Spleen (tissue), 11 donors: Measurements from ENCODE around the gene MME. TPM values are rescaled to one million over a fixed set of nuclear protein-coding genes. Genes with fewer than 3 reads are reported as not detected.
A peak's percentile ranks its signal among the peaks of the same experiment; 100 is the strongest.

Experiments used
- DNase-seq: peaks from one replicate; pipeline ENCODE4 v3.0.0-alpha.2; 2020
- H3K27ac ChIP-seq, 8 donors: fragments of 200-600 bp; sonication (generic) in 7 of 8; 1 replicate in 4 of 8; 2 replicates in 4 of 8; pipeline versions ENCODE4 v1.5.0 to v1.8.0; 2016 to 2021; ENCODE audit warnings: inconsistent platforms in 4 of 8, mild to moderate bottlenecking in 4 of 8, moderate library complexity in 1 of 8
- H3K27me3 ChIP-seq, 7 donors: fragments of 200-600 bp; sonication (generic) in 6 of 7; replicated peaks in 1 of 7; 1 replicate in 4 of 7; 2 replicates in 3 of 7; pipeline versions ENCODE4 v1.5.0 to v1.8.0; 2016 to 2021; ENCODE audit warnings: inconsistent platforms in 3 of 7, mild to moderate bottlenecking in 1 of 7
- H3K36me3 ChIP-seq, 6 donors: fragments of 200-600 bp; sonication (generic) in 5 of 6; 1 replicate in 4 of 6; 2 replicates in 2 of 6; pipeline versions ENCODE4 v1.5.0 to v1.8.0; 2016 to 2021; ENCODE audit warnings: inconsistent platforms in 2 of 6
- H3K4me1 ChIP-seq, 6 donors: fragments of 200-600 bp; sonication (generic) in 5 of 6; 1 replicate in 3 of 6; 2 replicates in 3 of 6; pipeline versions ENCODE4 v1.5.0 to v1.8.0; 2016 to 2021; ENCODE audit warnings: inconsistent platforms in 3 of 6
- H3K4me3 ChIP-seq, 8 donors: fragments of 200-600 bp; sonication (generic) in 7 of 8; 1 replicate in 4 of 8; 2 replicates in 4 of 8; pipeline versions ENCODE4 v1.5.0 to v1.8.0; 2016 to 2021; ENCODE audit warnings: inconsistent platforms in 4 of 8, mild to moderate bottlenecking in 4 of 8, moderate library complexity in 2 of 8
- H3K9me3 ChIP-seq, 8 donors: fragments of 200-600 bp; sonication (generic) in 7 of 8; 1 replicate in 4 of 8; 2 replicates in 4 of 8; pipeline versions ENCODE4 v1.5.0 to v1.8.0; 2016 to 2021; ENCODE audit warnings: inconsistent platforms in 4 of 8
- POLR2A ChIP-seq, 3 donors: fragments of 450-650 bp; IDR thresholded peaks; one replicate each; pipeline ENCODE4 v1.5.1; 2017; ENCODE audit warnings: antibody characterized with exemption in 3 of 3, mild to moderate bottlenecking in 1 of 3
- POLR2AphosphoS5 ChIP-seq, 3 donors: sonication (generic); formaldehyde crosslinking; IDR thresholded peaks; one replicate each; pipeline ENCODE4 v1.5.1; 2017; ENCODE audit warnings: antibody characterized with exemption in 3 of 3
- WGBS, 5 donors: extraction: QIAGEN DNeasy Blood & Tissue Kit in 3 of 5; methylation state at CpG; one replicate each; pipeline versions ENCODE4 v1.1.5 to v1.1.7; 2013 to 2018; 5-methylcytosine and 5-hydroxymethylcytosine counted together
- intact Hi-C: fragments of 100-400 bp; cut with DNase I; formaldehyde crosslinking; loops from one replicate; pipeline ENCODE4 v1.15.0; 2023; ENCODE audit warnings: low total_unique reads
- polyA plus RNA-seq, 3 donors: library from polyadenylated mRNA; stranded (reverse); fragments of 200-250 nt; gene quantifications; one replicate each; pipeline ENCODE4 v1.2.1, GENCODE V29; 2013
- total RNA-seq, 7 donors: library from RNA; depleted of rRNA in 3 of 7; stranded (reverse); fragments of >200 nt in 3 of 7; fragmentation: NEBNext Ultra II Directional in 4 of 7; extraction: Animal tissue kit (Norgen Biotek cat#: 25700) in 4 of 7; gene quantifications; one replicate each; pipeline versions ENCODE4 v1.1.0 to v1.2.1, GENCODE V29; 2016 to 2021
- TF ChIP-seq, protein P1 (sequence below), 11 experiments: fragments of 200-600 bp in 7 of 11; fragments of 450-650 bp in 4 of 11; sonication (generic) in 4 of 11; IDR thresholded peaks in 8 of 11; conservative IDR thresholded peaks in 3 of 11; 1 replicate in 7 of 11; 2 replicates in 4 of 11; pipeline versions ENCODE4 v1.4.0 to v1.8.0; 2016 to 2021; ENCODE audit warnings: antibody characterized with exemption in 11 of 11, inconsistent platforms in 4 of 11, mild to moderate bottlenecking in 1 of 11
- donor health status: healthy with polysubstance abuse.
- donor health status: DM: no; HTN: no; CAD: no; lungs with moderate emphysema.
- donor health status: DM: no; HTN: no; CAD: no.
- donor health status: Bipolar disorder and iron deficiency.
- donor health status: healthy.
- donor health status: DM: no; HTN: no; CAD: no.
- donor health status: DM: yes; HTN: yes; CAD: no.

The MME gene
- total and polyA plus RNA-seq, 10 donors = 0.50 to 43.2 (median 13.2) TPM

DNA sequence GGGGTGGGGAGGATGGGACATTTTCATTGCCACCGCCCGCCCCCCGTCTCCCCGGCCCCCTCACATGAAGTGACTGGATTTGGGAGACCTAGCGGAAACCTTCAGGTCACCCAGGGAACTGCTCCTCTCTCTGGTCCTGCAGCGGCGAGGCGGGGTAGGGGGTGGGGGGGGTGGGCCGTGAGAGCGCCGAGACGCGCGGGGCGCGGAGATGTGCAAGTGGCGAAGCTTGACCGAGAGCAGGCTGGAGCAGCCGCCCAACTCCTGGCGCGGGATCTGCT, 712 bp upstream of the MME start:
- Histone ChIP-seq H3K9me3 (peaks cover 0 to 21% (median 14%) of the 10 kb centered on the region in 8 donors), H3K36me3 (peaks cover 0 to under 1% (median 0%) of the 10 kb centered on the region in 6 donors), H3K27ac (peak overlapping the region in 2 of 8 donors; percentile 71 to 89), H3K4me3 (peak overlapping the region; percentile 4 to 73 (median 53)), H3K4me1 (peaks cover 6 to 28% (median 19%) of the 10 kb centered on the region in 6 donors), H3K27me3 (peaks cover 0 to 43% (median 15%) of the 10 kb centered on the region in 7 donors)
- intact Hi-C loops = no loop called here
- whole genome bisulfite sequencing, 5 donors = 1 to 2% (median 1%) methylated on average over 16 to 21 of the region's 21 CpGs
- TF ChIP-seq, protein P1, sequence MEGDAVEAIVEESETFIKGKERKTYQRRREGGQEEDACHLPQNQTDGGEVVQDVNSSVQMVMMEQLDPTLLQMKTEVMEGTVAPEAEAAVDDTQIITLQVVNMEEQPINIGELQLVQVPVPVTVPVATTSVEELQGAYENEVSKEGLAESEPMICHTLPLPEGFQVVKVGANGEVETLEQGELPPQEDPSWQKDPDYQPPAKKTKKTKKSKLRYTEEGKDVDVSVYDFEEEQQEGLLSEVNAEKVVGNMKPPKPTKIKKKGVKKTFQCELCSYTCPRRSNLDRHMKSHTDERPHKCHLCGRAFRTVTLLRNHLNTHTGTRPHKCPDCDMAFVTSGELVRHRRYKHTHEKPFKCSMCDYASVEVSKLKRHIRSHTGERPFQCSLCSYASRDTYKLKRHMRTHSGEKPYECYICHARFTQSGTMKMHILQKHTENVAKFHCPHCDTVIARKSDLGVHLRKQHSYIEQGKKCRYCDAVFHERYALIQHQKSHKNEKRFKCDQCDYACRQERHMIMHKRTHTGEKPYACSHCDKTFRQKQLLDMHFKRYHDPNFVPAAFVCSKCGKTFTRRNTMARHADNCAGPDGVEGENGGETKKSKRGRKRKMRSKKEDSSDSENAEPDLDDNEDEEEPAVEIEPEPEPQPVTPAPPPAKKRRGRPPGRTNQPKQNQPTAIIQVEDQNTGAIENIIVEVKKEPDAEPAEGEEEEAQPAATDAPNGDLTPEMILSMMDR (IDR thresholded peaks at IDR 0.05 in 8 of 11, conservative IDR thresholded peaks at IDR 0.05 in 3 of 11) = peak in 1 of 11 experiments; percentile 26
- TF ChIP-seq POLR2AphosphoS5 (IDR thresholded peaks at IDR 0.05) = no peak
- no peak for TF ChIP-seq POLR2A (IDR thresholded peaks at IDR 0.05)
- no peak for DNase-seq

DNA sequence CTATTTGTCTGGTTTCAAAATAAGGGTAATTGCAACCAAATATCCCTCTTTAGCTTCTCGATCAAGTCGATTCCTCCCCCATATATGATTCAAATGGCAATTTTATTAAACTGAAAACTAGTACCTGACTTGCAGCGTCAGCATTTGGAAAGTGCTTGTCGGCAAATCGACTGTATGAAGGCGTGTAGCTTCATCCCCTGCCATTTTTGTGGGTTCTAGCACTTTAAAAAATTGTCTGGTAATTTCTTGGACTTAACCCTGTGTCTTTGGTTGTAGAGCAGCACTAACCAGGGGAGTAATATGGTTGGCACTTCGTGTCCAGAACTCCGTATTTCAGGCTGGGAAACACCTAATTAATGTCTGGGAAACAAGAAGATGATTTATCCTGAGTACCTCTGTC, 573 bp downstream of the MME start:
- Histone ChIP-seq H3K9me3 (peaks cover 0 to 9% (median 2%) of the 10 kb centered on the region in 8 donors), H3K27ac (peak overlapping the region in 1 of 8 donors; percentile 89), H3K27me3 (peaks cover 0 to 43% (median 15%) of the 10 kb centered on the region in 7 donors), H3K4me3 (peak overlapping the region in 6 of 8 donors; percentile 43 to 73 (median 54)), H3K36me3 (peaks cover 0 to 12% (median 0%) of the 10 kb centered on the region in 6 donors), H3K4me1 (peaks cover 6 to 28% (median 19%) of the 10 kb centered on the region in 6 donors)
- intact Hi-C loops = no loop called here
- 44 to 62% (median 48%) methylated on average over 8 of the region's 8 CpGs for WGBS, 5 donors
- no peak for TF ChIP-seq POLR2A (IDR thresholded peaks at IDR 0.05)
- TF ChIP-seq, protein P1 (IDR thresholded peaks at IDR 0.05 in 8 of 11, conservative IDR thresholded peaks at IDR 0.05 in 3 of 11) = no peak
- TF ChIP-seq POLR2AphosphoS5 (IDR thresholded peaks at IDR 0.05) = no peak
- DNase-seq = no peak

DNA sequence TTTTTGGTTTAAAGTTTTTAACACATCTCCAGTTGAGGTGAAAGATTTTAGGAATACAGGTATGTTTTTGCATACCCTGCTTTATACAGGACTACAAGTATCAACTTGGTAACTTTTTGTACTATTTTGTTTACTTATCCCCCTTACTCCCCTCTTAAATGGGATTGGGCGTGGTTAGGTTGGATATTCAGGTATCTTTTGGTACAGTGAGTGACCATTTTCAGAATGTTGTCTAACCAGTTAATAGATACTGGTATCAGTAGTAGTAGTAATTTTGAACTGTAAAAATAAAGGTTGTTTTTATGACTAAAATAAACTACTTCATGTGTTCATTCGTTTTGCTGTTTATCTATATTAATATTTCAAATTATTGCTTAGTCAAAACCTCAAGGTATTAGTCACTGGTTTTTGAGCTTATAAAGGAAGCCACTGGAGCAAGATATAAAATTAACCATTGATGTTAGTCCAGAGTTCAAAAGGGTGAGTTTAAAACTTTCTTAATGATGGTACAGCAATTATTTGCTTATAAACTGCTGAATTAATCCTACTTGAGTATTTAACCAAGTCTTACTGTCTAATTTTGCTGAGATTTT, 3.3 kb downstream of the MME start:
- peaks cover 6 to 28% (median 19%) of the 10 kb centered on the region in 6 donors for H3K4me1 ChIP-seq
- peaks cover 0 to 33% (median 15%) of the 10 kb centered on the region in 7 donors for H3K27me3 ChIP-seq
- peaks cover 0 to 14% (median 0%) of the 10 kb centered on the region in 6 donors for H3K36me3 ChIP-seq
- 46 to 80% (median 56%) methylated on average over 2 of the region's 2 CpGs for WGBS, 5 donors
- H3K4me3 ChIP-seq = no peak overlapping the region
- intact Hi-C loops = no loop called here
- H3K27ac ChIP-seq = no peak overlapping the region
- no peak for TF ChIP-seq POLR2A (IDR thresholded peaks at IDR 0.05)
- TF ChIP-seq POLR2AphosphoS5 (IDR thresholded peaks at IDR 0.05) = no peak
- TF ChIP-seq, protein P1 (IDR thresholded peaks at IDR 0.05 in 8 of 11, conservative IDR thresholded peaks at IDR 0.05 in 3 of 11) = no peak
- DNase-seq = no peak
- H3K9me3 ChIP-seq = no peaks in the 10 kb centered on the region

DNA sequence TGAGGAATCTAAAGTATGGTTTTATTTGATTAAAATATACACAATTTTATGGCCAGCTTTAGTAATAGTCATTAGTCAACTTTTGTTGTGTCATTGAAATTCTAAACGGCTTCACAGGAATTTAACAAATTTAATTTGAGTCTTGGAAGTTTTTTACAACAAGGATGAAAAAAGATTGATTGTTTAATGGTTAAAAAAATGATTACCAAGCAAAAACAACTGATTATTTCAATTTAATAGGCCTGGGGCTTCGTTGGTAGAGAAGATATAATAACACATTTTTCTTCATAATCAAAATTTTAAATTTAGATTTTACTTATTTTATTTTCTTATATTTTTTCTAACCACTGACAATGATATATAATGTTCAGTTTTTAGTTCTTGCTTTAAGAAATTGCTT, 4.4 kb downstream of the MME start:
- WGBS, 5 donors = 33 to 80% (median 42%) methylated on average over 2 of the region's 2 CpGs
- H3K27me3 ChIP-seq = peaks cover 0 to 22% (median 8%) of the 10 kb centered on the region in 7 donors
- TF ChIP-seq, protein P1 (IDR thresholded peaks at IDR 0.05 in 8 of 11, conservative IDR thresholded peaks at IDR 0.05 in 3 of 11) = no peak
- TF ChIP-seq POLR2AphosphoS5 (IDR thresholded peaks at IDR 0.05) (no peak), POLR2A (IDR thresholded peaks at IDR 0.05) (no peak)
- H3K9me3 ChIP-seq = no peaks in the 10 kb centered on the region
- no peak for DNase-seq
- intact Hi-C loops = no loop called here
- peaks cover under 1 to 18% (median 10%) of the 10 kb centered on the region in 6 donors for H3K4me1 ChIP-seq
- no peak overlapping the region for H3K27ac ChIP-seq
- peaks cover 0 to 15% (median 0%) of the 10 kb centered on the region in 6 donors for H3K36me3 ChIP-seq
- no peak overlapping the region for H3K4me3 ChIP-seq
